Kidney capillary endothelial cell (primary cell): Measurements from ENCODE around the gene NFIC.

ENCODE experiments used
- DNase-seq: peaks from one replicate; pipeline ENCODE4 v3.0.0-alpha.2; 2018; ENCODE audit warnings: low spot score

Gene NFIC

GRCh38 chr19:3512562-3513228, 146.3 kb downstream of the NFIC start:
- DNase-seq: no peak

DNA sequence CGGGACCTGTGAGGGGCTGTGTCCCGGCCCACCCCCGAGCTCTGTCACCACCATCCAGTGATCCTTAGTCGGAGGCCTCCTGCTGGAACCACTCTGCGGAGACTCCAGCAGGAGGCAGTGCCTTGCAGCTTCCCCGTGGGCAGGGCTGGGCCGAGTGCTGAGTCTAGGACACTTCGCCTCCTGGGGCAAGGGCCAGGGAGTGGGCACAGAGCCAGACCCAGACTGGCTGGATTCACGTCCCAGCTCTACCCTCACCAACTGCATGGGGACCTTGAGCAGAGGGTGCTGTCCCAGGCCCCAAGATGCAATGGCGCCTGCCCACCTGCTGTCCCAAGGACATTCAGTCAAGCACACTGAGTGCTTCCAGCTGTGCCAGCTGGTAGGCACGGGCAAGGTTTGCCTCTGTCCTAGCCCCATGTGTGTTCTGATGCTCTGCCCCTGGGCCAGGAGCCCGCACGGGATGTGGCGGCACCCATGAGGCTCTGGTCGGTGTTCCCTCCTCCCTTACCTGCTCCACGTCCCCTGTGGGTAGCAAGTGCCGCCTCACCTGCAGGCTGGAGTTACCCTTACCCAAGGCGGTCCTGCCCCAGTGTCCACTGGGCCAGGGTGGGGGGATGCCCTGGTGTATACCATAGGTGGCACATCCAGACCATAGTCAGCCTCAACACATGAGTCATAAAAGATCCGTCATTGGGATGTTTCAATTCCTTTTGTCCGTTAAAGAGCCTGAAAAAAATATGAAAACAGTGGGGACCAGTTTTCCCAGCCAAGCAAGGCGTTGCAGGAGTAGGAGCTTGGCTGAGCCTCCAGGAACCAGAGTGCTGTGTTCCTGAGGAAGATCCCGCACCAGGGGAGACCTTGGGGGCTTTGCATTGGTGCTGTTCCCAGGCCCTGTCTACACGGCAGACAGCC, 147.1 kb downstream of the NFIC start:
- no peak for DNase-seq

DNA sequence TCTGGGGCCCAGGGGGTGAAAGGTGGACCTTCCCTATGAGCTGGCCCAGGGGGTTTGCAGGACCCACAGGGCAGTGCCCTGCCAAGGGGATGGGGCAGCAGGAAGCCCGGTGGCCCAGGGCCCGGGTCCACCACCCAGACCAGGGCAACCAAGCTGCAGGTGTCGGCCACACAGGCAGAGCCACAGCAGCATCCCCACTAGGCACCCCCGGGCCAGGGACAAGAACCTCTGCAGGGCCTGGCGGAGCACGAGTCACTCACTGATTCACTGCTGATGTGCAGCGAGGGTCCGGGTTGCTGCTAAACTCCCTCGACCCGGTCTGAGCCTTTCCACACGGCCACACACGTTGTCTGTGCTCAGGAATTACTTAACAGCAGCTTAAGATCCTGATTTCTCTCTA, 148.5 kb downstream of the NFIC start:
- DNase-seq: no peak

- no peak for DNase-seq
Measured at GRCh38 chr19:3515891-3516422, 149.6 kb downstream of the NFIC start.

GRCh38 chr19:3516675-3517207, 150.4 kb downstream of the NFIC start:
- no peak for DNase-seq

DNA sequence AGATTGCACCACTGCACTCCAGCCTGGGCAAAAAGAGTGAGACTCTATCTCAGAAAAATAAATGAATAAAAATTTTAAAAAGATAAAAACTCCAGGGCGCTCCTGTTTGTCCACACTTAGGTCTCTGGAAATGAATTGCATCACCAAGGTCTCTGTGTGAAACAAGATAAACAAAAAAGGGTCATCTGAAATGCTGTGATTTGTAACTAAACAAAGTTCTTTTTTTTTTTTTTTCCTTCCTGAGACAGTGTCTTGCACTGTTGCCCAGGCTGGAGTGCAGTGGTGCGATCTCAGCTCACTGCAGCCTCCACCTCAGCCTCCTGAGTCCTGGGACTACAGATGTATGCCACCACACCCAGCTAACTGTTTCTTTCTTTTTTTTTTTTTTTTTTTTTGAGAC, 151.3 kb downstream of the NFIC start:
- no peak for DNase-seq

DNA sequence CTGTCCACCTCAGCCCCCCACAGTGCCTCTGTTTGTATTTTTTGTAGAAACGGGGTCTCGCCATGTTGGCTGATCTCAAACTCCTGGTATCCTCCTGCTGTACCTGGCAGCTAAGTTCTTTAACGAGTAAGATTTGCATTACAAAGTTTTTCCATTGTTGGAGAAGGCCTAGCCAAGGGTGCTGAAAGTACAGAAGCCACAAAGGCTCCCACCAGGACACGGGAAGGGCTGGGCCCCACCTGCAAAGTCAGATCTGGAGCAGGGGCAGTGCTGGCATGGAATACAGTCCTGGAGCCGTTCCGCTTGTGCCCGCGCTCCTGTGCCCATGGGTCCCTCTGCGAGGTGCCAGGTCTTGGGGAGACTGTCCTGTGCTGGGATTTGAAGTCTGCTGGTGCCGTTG, 151.9 kb downstream of the NFIC start:
- DNase-seq: no peak

- no peak for DNase-seq
Measured at GRCh38 chr19:3518659-3519058, 152.3 kb downstream of the NFIC start.
